Thoracic aorta (tissue), 2 donors: Measurements from ENCODE around the gene RARB. TPM values are rescaled to one million over a fixed set of nuclear protein-coding genes. Genes with fewer than 3 reads are reported as not detected.

Experiments used
- ATAC-seq: fragments of 150-250 bp; one replicate; pipeline ENCODE4 v1.8.0; 2017; ENCODE audit warnings: low read depth; ENCODE audit not compliant: insufficient number of reproducible peaks, low FRiP score
- DNase-seq: peaks from one replicate; pipeline ENCODE4 v3.0.0-alpha.2; 2020; ENCODE audit warnings: low spot score
- H3K27ac ChIP-seq, 2 donors: fragments of 200-600 bp; sonication (generic); 1 replicate in 1 of 2; 2 replicates in 1 of 2; pipeline ENCODE4 v1.5.1; 2016; ENCODE audit warnings: mild to moderate bottlenecking in 2 of 2, moderate library complexity in 2 of 2
- H3K27me3 ChIP-seq: fragments of 200-600 bp; sonication (generic); replicated peaks from 2 replicates; pipeline ENCODE4 v1.6.0; 2016; ENCODE audit warnings: mild to moderate bottlenecking; ENCODE audit not compliant: insufficient read depth
- H3K36me3 ChIP-seq: fragments of 200-600 bp; sonication (generic); one replicate; pipeline ENCODE4 v1.5.1; 2016
- H3K4me1 ChIP-seq, 2 donors: fragments of 200-600 bp; sonication (generic); 1 replicate in 1 of 2; 2 replicates in 1 of 2; pipeline versions ENCODE4 v1.5.1 to v1.6.0; 2016; ENCODE audit warnings: low read depth in 2 of 2, mild to moderate bottlenecking in 1 of 2; ENCODE audit not compliant: control insufficient read depth in 1 of 2
- H3K4me3 ChIP-seq: fragments of 200-600 bp; sonication (generic); 2 replicates; pipeline ENCODE4 v1.5.1; 2016; ENCODE audit warnings: mild to moderate bottlenecking
- H3K9me3 ChIP-seq: fragments of 200-600 bp; sonication (generic); 2 replicates; pipeline ENCODE4 v1.5.1; 2016
- total RNA-seq, 2 donors: library from RNA; depleted of rRNA; stranded (reverse); fragments of >200 nt; gene quantifications; one replicate each; pipeline versions ENCODE4 v1.1.0 to v1.2.3, GENCODE V29; 2016
- TF ChIP-seq, protein P1 (sequence below): fragments of 200-600 bp; sonication (generic); IDR thresholded peaks from one replicate; pipeline ENCODE4 v1.5.1; 2019; ENCODE audit warnings: antibody characterized with exemption

Gene RARB
- total RNA-seq, 2 donors from 2014 or later, result 3.8 to 12.3 TPM

DNA sequence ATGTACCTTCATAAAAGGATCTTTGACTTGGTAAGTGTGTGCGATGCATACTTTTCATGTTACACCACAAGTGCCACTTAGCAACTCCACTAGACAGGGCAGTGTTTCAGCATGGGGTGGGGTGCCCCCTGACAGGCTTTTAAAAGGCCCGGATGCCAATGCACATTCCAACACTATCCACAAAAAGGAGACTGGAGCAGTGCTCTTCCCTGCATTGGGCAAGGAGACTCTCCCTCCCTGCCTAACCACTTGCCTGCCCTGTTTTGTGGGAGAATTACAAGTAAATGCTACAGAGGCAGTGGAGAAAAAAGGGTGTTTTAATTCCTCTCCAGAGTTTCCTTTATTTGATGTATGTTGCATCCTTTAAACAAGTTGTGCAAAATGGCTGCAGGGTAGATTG is 1.7 kb upstream of the RARB start:
- Histone ChIP-seq H3K4me1 (peaks cover 3 to 21% of the 10 kb centered on the region in 2 donors), H3K36me3 (no peaks in the 10 kb centered on the region), H3K27me3 (no peaks in the 10 kb centered on the region), H3K9me3 (no peaks in the 10 kb centered on the region), H3K4me3 (no peak overlapping the region), H3K27ac (no peak overlapping the region)
- DNase-seq, result no peak
- TF ChIP-seq, protein P1, sequence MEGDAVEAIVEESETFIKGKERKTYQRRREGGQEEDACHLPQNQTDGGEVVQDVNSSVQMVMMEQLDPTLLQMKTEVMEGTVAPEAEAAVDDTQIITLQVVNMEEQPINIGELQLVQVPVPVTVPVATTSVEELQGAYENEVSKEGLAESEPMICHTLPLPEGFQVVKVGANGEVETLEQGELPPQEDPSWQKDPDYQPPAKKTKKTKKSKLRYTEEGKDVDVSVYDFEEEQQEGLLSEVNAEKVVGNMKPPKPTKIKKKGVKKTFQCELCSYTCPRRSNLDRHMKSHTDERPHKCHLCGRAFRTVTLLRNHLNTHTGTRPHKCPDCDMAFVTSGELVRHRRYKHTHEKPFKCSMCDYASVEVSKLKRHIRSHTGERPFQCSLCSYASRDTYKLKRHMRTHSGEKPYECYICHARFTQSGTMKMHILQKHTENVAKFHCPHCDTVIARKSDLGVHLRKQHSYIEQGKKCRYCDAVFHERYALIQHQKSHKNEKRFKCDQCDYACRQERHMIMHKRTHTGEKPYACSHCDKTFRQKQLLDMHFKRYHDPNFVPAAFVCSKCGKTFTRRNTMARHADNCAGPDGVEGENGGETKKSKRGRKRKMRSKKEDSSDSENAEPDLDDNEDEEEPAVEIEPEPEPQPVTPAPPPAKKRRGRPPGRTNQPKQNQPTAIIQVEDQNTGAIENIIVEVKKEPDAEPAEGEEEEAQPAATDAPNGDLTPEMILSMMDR, result no peak
- ATAC-seq, result no peak

DNA sequence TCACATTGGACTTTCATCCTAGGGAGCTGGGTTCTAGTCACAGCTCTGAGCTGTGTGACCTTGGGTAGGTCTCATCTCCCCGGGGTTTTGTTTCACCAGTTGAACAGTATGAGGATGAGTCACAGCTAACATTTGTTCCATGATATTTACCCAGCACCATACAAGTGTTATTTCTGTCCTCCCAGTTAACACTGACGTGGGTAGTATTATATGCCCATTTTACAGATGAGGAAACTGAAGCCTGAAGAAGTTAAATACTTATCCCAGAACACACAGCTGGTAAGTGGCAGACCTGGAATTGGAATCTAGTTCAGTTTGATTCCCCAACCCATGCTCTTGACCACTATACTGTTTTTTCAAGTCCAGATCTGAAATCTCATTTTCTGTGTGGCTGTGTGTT is 908 bp upstream of the RARB start:
- Histone ChIP-seq H3K4me1 (peaks cover 3 to 23% of the 10 kb centered on the region in 2 donors), H3K27ac (peak overlapping the region; percentile 79 to 91), H3K4me3 (peak overlapping the region; percentile 74), H3K27me3 (no peaks in the 10 kb centered on the region), H3K36me3 (no peaks in the 10 kb centered on the region), H3K9me3 (no peaks in the 10 kb centered on the region)
- ATAC-seq (no peak), DNase-seq (no peak)
- TF ChIP-seq, protein P1, result no peak

DNA sequence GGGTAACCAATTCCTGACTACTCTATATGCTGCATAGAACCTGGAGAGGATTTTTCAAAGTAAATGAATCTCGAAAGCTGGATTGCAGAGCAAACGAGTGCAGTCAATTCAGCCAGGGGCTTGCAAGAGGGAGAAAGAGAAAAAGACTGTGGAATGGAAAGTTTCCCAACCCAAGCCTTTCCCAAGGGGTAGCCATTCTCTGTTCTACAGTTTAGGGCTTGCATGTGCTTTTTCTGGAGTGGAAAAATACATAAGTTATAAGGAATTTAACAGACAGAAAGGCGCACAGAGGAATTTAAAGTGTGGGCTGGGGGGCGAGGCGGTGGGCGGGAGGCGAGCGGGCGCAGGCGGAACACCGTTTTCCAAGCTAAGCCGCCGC is 511 bp upstream of the RARB start:
- Histone ChIP-seq H3K4me3 (peak overlapping the region; percentile 74), H3K27ac (peak overlapping the region; percentile 79 to 91), H3K9me3 (no peaks in the 10 kb centered on the region), H3K4me1 (peaks cover 3 to 23% of the 10 kb centered on the region in 2 donors), H3K36me3 (no peaks in the 10 kb centered on the region), H3K27me3 (no peaks in the 10 kb centered on the region)
- DNase-seq, result no peak
- no peak for ATAC-seq
- TF ChIP-seq, protein P1, result no peak

DNA sequence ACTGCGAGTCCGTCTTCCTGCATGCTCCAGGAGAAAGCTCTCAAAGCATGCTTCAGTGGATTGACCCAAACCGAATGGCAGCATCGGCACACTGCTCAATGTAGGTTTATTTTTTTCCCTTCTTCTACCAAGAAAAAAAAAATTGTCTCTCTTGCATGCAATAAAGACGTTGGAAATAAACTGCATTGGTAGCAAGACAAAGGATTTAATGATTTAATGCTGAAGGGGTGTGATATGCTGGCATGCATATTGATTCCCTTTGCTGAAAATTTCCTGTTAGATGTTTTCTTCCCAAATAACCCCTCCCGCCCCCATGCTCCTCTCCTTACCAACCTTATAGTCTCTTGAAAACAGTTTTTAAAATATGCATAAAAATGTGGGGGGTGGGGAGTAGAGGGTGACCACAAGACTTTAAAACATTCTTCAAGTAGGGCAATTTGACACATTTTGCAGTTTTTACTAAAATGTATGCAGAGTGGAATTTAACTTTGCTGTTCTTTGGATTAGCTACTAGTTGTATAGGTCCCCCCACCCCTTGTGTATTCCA is 799 bp downstream of the RARB start:
- no peaks in the 10 kb centered on the region for H3K36me3 ChIP-seq
- peak overlapping the region; percentile 79 to 91 for H3K27ac ChIP-seq
- H3K4me3 ChIP-seq, result peak overlapping the region; percentile 74
- DNase-seq (no peak), ATAC-seq (peak; percentile 23)
- no peaks in the 10 kb centered on the region for H3K27me3 ChIP-seq
- peaks cover 3 to 29% of the 10 kb centered on the region in 2 donors for H3K4me1 ChIP-seq
- no peaks in the 10 kb centered on the region for H3K9me3 ChIP-seq
- TF ChIP-seq, protein P1, result no peak

DNA sequence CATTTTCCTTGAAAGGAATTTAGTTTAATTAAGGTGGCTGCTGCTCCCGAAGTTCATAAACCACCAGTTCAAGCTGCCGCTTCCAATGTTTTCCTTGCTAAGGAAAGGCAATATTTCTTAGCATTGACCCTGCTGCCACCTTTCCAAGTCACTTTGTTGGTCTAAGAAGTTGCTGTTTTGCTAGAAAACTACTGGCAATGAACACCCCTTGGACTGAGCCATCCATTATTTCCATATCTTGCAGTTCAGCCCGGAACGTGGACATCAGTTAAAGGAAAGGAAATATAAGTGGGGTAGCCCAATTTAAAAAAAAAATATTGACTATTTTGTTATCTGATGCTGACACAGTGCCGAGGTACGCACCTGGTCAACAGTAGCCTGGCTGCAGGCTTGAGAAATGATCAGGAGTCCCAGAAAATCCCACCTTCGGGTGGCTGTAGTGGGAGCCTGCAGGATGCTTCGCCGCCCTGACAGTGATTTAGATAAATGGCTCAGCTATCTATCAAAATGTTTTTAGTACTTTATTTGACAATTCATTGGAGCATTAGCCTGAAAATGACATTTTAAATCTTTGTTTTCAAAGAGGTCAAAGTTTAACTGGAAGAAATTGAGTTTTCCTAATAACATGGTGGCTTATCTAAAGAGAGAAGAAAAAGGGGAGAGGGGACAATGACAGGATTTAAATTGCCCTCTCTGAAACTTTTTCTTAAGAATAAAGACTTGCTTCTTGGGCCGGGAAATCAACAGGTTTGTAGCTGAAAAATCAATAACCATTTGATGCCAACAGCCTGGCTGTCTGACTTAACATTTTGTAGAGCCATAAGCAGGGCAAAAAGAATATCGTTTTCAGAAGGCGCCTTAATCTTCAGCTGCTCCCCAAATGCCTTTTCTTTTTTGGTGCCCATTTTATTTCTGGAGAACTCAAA is 1.6 kb downstream of the RARB start:
- ATAC-seq (no peak), DNase-seq (no peak)
- no peaks in the 10 kb centered on the region for H3K36me3 ChIP-seq
- TF ChIP-seq, protein P1, result no peak
- H3K4me1 ChIP-seq, result peaks cover 0 to 22% of the 10 kb centered on the region in 2 donors
- H3K9me3 ChIP-seq, result no peaks in the 10 kb centered on the region
- peak overlapping the region; percentile 74 for H3K4me3 ChIP-seq
- H3K27ac ChIP-seq, result peak overlapping the region; percentile 48 to 79
- no peaks in the 10 kb centered on the region for H3K27me3 ChIP-seq
